SK-N-SH (cell line): ENCODE measurements around the gene RTP4. TPM values are rescaled to one million over a fixed set of nuclear protein-coding genes. Genes with fewer than 3 reads are reported as not detected.
A peak's percentile ranks its signal among the peaks of the same experiment; 100 is the strongest.

ENCODE experiments used
- CTCF ChIA-PET: fragments of 300-600, 350-600 bp; formaldehyde crosslinking; extraction: SDS; loops from one replicate; lab custom pipeline; 2021; lab: Yijun Ruan, JAX
- POLR2A ChIA-PET: fragments of 350-600 bp; sonication (Branson Sonifier 250); formaldehyde crosslinking; extraction: SDS; loops from one replicate; lab custom pipeline; 2020; ENCODE audit warnings: antibody characterized with exemption, inconsistent platforms; lab: Yijun Ruan, JAX
- DNase-seq: peaks from one replicate; pipeline ENCODE4 v3.0.0; 2012
- H2AFZ ChIP-seq: fragments of 200-600 bp; sonication (generic); 2 replicates; pipeline ENCODE4 v1.8.1; 2016; ENCODE audit warnings: antibody characterized with exemption, mild to moderate bottlenecking, low read depth
- H3F3A ChIP-seq: fragments of 200-600 bp; sonication (generic); replicated peaks from 2 replicates; pipeline ENCODE3; 2016; ENCODE audit warnings: antibody characterized with exemption, mild to moderate bottlenecking; ENCODE audit not compliant: insufficient read depth
- H3K27ac ChIP-seq, 2 experiments: fragments of 200-500 bp in 1 of 2; fragments of 200-600 bp in 1 of 2; sonication (Bioruptor generic) in 1 of 2; sonication (generic), shearing (Covaris generic) in 1 of 2; 2 replicates each; pipeline versions ENCODE4 v1.5.1 to v1.6.1; 2014 to 2016; ENCODE audit warnings: low read depth in 2 of 2, inconsistent platforms in 1 of 2, low read length in 1 of 2, mild to moderate bottlenecking in 1 of 2, mixed read lengths in 1 of 2
- H3K27me3 ChIP-seq: fragments of 200-600 bp; sonication (generic), shearing (Covaris generic); 2 replicates; pipeline ENCODE4 v1.6.1; 2016; ENCODE audit warnings: mixed run types; ENCODE audit not compliant: insufficient read depth
- H3K36me3 ChIP-seq, 2 experiments: fragments of 200-500 bp in 1 of 2; fragments of 200-600 bp in 1 of 2; sonication (Bioruptor generic) in 1 of 2; sonication (generic) in 1 of 2; replicated peaks in 1 of 2; 2 replicates each; pipeline versions ENCODE3 to v1.5.1; 2014 to 2016; ENCODE audit warnings: low read length in 1 of 2, mild to moderate bottlenecking in 1 of 2; ENCODE audit not compliant: insufficient read depth in 2 of 2, control insufficient read depth in 1 of 2
- H3K4me1 ChIP-seq, 2 experiments: fragments of 200-500 bp in 1 of 2; fragments of 200-600 bp in 1 of 2; sonication (Bioruptor generic) in 1 of 2; sonication (generic), shearing (Covaris generic) in 1 of 2; 2 replicates each; pipeline versions ENCODE4 v1.5.1 to v1.6.1; 2014 to 2016; ENCODE audit warnings: low read depth in 1 of 2, low read length in 1 of 2, mixed run types in 1 of 2; ENCODE audit not compliant: insufficient read depth in 2 of 2, control insufficient read depth in 1 of 2
- H3K4me2 ChIP-seq: fragments of 200-600 bp; sonication (generic), shearing (Covaris generic); 2 replicates; pipeline ENCODE4 v1.6.1; 2017; ENCODE audit warnings: mixed run types
- H3K4me3 ChIP-seq, 2 experiments: fragments of 200-500 bp in 1 of 2; fragments of 200-600 bp in 1 of 2; sonication (Bioruptor generic) in 1 of 2; sonication (generic), shearing (Covaris generic) in 1 of 2; 2 replicates each; pipeline versions ENCODE4 v1.5.1 to v1.8.1; 2014 to 2016; ENCODE audit warnings: low read depth in 2 of 2, inconsistent platforms in 1 of 2, low read length in 1 of 2, mild to moderate bottlenecking in 1 of 2, mixed read lengths in 1 of 2, moderate library complexity in 1 of 2
- H3K79me2 ChIP-seq: fragments of 200-600 bp; sonication (generic); 2 replicates; pipeline ENCODE4 v1.8.1; 2017; ENCODE audit warnings: mild to moderate bottlenecking; ENCODE audit not compliant: insufficient read depth
- H3K9ac ChIP-seq: fragments of 200-600 bp; sonication (generic); 2 replicates; pipeline ENCODE4 v1.6.1; 2017; ENCODE audit warnings: mixed run types
- H3K9me2 ChIP-seq: fragments of 200-600 bp; sonication (generic); 2 replicates; pipeline ENCODE4 v1.6.1; 2017; ENCODE audit warnings: mixed run types
- H3K9me3 ChIP-seq: fragments of 200-600 bp; sonication (generic); 2 replicates; pipeline ENCODE4 v1.6.1; 2017; ENCODE audit warnings: mixed run types, mild to moderate bottlenecking, moderate library complexity
- H4K20me1 ChIP-seq: fragments of 200-600 bp; sonication (generic); 2 replicates; pipeline ENCODE4 v1.6.1; 2017; ENCODE audit warnings: mild to moderate bottlenecking, mixed run types; ENCODE audit not compliant: insufficient read depth
- ELF1 ChIP-seq: IDR thresholded peaks from 2 replicates; pipeline ENCODE4 v1.4.0; 2012
- EP300 ChIP-seq, 2 experiments: IDR thresholded peaks; 2 replicates each; pipeline versions ENCODE4 v1.4.0 to v1.6.1; 2012; ENCODE audit warnings: borderline replicate concordance in 1 of 2, low read depth in 1 of 2, low read length in 1 of 2
- FOSL2 ChIP-seq: IDR thresholded peaks from 2 replicates; pipeline ENCODE4 v1.4.0; 2012; ENCODE audit warnings: low read depth, mild to moderate bottlenecking, moderate library complexity, borderline replicate concordance
- GABPA ChIP-seq: IDR thresholded peaks from 2 replicates; pipeline ENCODE4 v1.4.0; 2012; ENCODE audit warnings: low read depth, mild to moderate bottlenecking
- JUND ChIP-seq: IDR thresholded peaks from 2 replicates; pipeline ENCODE4 v1.4.0; 2012
- MXI1 ChIP-seq: IDR thresholded peaks from 2 replicates; pipeline ENCODE4 v1.6.1; 2012; ENCODE audit warnings: mild to moderate bottlenecking, low read depth, low read length, improper control_type of control experiment
- NRF1 ChIP-seq: IDR thresholded peaks from 2 replicates; pipeline ENCODE4 v1.6.1; 2012; ENCODE audit warnings: low read depth, mild to moderate bottlenecking, low read length
- POLR2AphosphoS5 ChIP-seq: IDR thresholded peaks from 2 replicates; pipeline ENCODE4 v1.6.1; 2012; ENCODE audit warnings: low read depth, low read length
- RAD21 ChIP-seq: IDR thresholded peaks from 2 replicates; pipeline ENCODE4 v1.6.1; 2012; ENCODE audit warnings: mild to moderate bottlenecking, low read length
- RFX5 ChIP-seq: IDR thresholded peaks from 2 replicates; pipeline ENCODE4 v1.6.1; 2012; ENCODE audit warnings: mild to moderate bottlenecking, improper control_type of control experiment, low read length
- RXRA ChIP-seq: IDR thresholded peaks from 2 replicates; pipeline ENCODE4 v1.4.0; 2012; ENCODE audit warnings: low read depth, mild to moderate bottlenecking, borderline replicate concordance
- TAF1 ChIP-seq: IDR thresholded peaks from 2 replicates; pipeline ENCODE4 v1.6.1; 2012; ENCODE audit warnings: low read depth, mild to moderate bottlenecking, low read length, moderate library complexity, borderline replicate concordance
- TEAD4 ChIP-seq: IDR thresholded peaks from 2 replicates; pipeline ENCODE4 v1.4.0; 2012; ENCODE audit warnings: mild to moderate bottlenecking, borderline replicate concordance; ENCODE audit not compliant: insufficient read depth
- YY1 ChIP-seq: IDR thresholded peaks from 2 replicates; pipeline ENCODE4 v1.4.0; 2012; ENCODE audit warnings: low read depth, mild to moderate bottlenecking
- WGBS: methylation state at CpG from one replicate; pipeline ENCODE4 v1.1.6; 2017; ENCODE audit warnings: low lambda C conversion rate; 5-methylcytosine and 5-hydroxymethylcytosine counted together
- polyA plus RNA-seq, 3 experiments: library from polyadenylated mRNA; depleted of rRNA; stranded (reverse); fragments of >200 nt; gene quantifications; 2 replicates each; pipeline ENCODE4 v1.2.3, GENCODE V29; 2012
- TF ChIP-seq, protein P1 (sequence below): IDR thresholded peaks from 2 replicates; pipeline ENCODE4 v1.4.0; 2012; ENCODE audit warnings: low read depth
- TF ChIP-seq, protein P2 (sequence below): IDR thresholded peaks from 2 replicates; pipeline ENCODE4; 2012

Gene RTP4
- polyA plus RNA-seq, 1 of the 3 experiments (the other 2 are of a cell fraction): 0.16 TPM

DNA sequence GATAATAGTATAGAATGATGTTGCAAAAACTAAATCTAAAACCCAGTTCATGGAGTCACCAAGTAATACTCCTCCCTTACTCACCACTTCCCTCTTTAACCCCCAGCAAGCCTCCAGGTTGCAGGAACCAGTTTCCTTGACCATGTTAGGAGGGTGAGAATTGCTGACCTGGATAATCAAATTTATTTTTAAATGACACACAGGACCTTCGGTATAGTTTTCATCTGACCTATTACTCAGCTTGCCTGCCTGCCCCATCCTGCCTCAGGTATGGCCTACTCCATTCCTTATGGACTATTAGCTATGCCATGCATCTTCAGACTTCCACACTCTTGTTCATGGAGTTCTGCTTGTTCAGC, 883 bp downstream of the RTP4 start:
- DNase-seq: no peak
- POLR2A ChIA-PET: no interaction called here
- Histone ChIP-seq H3K79me2 (no peaks in the 10 kb centered on the region), H3F3A (no peaks in the 10 kb centered on the region), H3K27me3 (0 out of 2 replicates have a peak, but pooled peaks cover 10% of the 10 kb centered on the region), H3K27ac (no peak overlapping the region), H3K9me3 (no peaks in the 10 kb centered on the region), H3K9ac (no peak overlapping the region)
- 18% methylated on average over 1 of the region's 1 CpG for WGBS
- CTCF ChIA-PET: no interaction called here
- TF ChIP-seq, protein P1, sequence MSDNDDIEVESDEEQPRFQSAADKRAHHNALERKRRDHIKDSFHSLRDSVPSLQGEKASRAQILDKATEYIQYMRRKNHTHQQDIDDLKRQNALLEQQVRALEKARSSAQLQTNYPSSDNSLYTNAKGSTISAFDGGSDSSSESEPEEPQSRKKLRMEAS: no peak
- TF ChIP-seq RAD21 (no peak), JUND (no peak), RXRA (no peak), TAF1 (no peak), FOSL2 (no peak), POLR2AphosphoS5 (no peak)
- TF ChIP-seq, all 33 proteins: peak for 0
- no peaks in the 10 kb centered on the region for H3K9me2 ChIP-seq
- H3K4me1 ChIP-seq: no peaks in the 10 kb centered on the region
- H2AFZ ChIP-seq: peak overlapping the region; percentile 81
- H3K36me3 ChIP-seq: no peaks in the 10 kb centered on the region
- H4K20me1 ChIP-seq: no peaks in the 10 kb centered on the region
- no peak overlapping the region for H3K4me3 ChIP-seq
- H3K4me2 ChIP-seq: peak overlapping the region; percentile 79; the same call in 1 of the 2 replicates

DNA sequence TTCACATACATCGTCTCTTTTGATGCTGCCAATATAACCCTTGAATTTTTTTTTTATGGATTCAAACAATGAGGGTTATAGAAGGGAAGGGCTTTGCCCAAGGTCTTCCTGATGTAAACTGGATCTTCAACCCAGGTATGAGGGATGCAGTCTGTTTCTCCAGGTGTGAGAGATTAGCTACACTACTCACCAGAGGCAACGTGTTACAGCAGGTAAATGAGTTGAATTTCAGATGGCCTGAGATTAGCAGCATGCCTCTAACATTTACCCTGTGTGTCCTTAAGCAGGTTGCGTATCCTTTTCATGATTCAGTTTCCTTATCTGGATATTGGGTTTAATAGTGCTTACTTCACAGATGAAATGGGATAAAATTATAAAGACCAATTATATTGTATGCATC, 1.9 kb downstream of the RTP4 start:
- H3K27me3 ChIP-seq: 0 out of 2 replicates have a peak, but pooled peaks cover 7% of the 10 kb centered on the region
- WGBS: 37% methylated on average over 3 of the region's 3 CpGs
- H3K36me3 ChIP-seq: no peaks in the 10 kb centered on the region
- H3K4me1 ChIP-seq: no peaks in the 10 kb centered on the region
- no peak overlapping the region for H2AFZ ChIP-seq
- POLR2A ChIA-PET: no interaction called here
- TF ChIP-seq YY1: no peak
- TF ChIP-seq EP300 (IDR thresholded peaks at IDR 0.05; ENCODE audit: borderline replicate concordance in 1 of 2, low read depth in 1 of 2, low read length in 1 of 2): no peak
- CTCF ChIA-PET: no interaction called here
- H3K4me3 ChIP-seq: no peak overlapping the region
- H3K9me3 ChIP-seq: no peaks in the 10 kb centered on the region
- H3K79me2 ChIP-seq: no peaks in the 10 kb centered on the region
- H4K20me1 ChIP-seq: no peaks in the 10 kb centered on the region
- H3F3A ChIP-seq: no peaks in the 10 kb centered on the region
- no peak for DNase-seq
- no peak overlapping the region for H3K27ac ChIP-seq
- no peaks in the 10 kb centered on the region for H3K9me2 ChIP-seq
- H3K9ac ChIP-seq: no peak overlapping the region
- no peak overlapping the region for H3K4me2 ChIP-seq

DNA sequence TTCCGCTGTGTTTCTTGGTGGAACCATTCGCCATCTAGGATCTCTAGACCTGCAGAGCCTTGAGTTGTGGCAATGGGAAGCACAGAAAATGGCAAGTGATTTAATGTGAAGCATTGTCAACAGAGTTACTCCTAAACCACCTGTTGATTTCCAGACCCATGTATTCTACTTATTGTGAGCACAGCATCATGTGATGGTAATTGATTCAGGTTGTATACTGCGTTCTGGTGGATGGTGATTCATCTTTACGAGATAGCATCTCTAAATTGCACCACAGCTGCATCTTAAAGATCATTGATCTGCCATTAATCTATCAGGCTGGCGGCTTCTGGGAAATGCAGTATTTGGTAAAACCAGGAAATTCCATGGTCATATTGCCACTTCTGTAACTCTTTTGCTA, 7.4 kb downstream of the RTP4 start:
- ChIA-PET POLR2A (no interaction called here), CTCF (no interaction called here)
- 22% methylated on average over 5 of the region's 5 CpGs for WGBS
- H3K27me3 ChIP-seq: no peaks in the 10 kb centered on the region; the same call in 1 of the 2 replicates
- H3K9me2 ChIP-seq: no peaks in the 10 kb centered on the region
- H3K4me2 ChIP-seq: no peak overlapping the region
- H3K4me1 ChIP-seq: no peaks in the 10 kb centered on the region
- no peak overlapping the region for H3K4me3 ChIP-seq
- no peaks in the 10 kb centered on the region for H3K79me2 ChIP-seq
- no peak for TF ChIP-seq ELF1
- TF ChIP-seq POLR2AphosphoS5: no peak
- no peak for TF ChIP-seq MXI1
- TF ChIP-seq, protein P1: no peak
- TF ChIP-seq NRF1: no peak
- TF ChIP-seq RFX5: no peak
- TF ChIP-seq TEAD4: no peak
- no peak for TF ChIP-seq GABPA
- TF ChIP-seq, protein P2, sequence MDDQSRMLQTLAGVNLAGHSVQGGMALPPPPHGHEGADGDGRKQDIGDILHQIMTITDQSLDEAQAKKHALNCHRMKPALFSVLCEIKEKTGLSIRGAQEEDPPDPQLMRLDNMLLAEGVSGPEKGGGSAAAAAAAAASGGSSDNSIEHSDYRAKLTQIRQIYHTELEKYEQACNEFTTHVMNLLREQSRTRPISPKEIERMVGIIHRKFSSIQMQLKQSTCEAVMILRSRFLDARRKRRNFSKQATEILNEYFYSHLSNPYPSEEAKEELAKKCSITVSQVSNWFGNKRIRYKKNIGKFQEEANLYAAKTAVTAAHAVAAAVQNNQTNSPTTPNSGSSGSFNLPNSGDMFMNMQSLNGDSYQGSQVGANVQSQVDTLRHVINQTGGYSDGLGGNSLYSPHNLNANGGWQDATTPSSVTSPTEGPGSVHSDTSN: no peak
- TF ChIP-seq FOSL2: no peak
- no peak overlapping the region for H2AFZ ChIP-seq
- no peak overlapping the region for H3K9ac ChIP-seq
- no peaks in the 10 kb centered on the region for H3F3A ChIP-seq
- no peaks in the 10 kb centered on the region for H3K9me3 ChIP-seq
- no peak overlapping the region for H3K27ac ChIP-seq
- H4K20me1 ChIP-seq: no peaks in the 10 kb centered on the region
- no peaks in the 10 kb centered on the region for H3K36me3 ChIP-seq
- no peak for DNase-seq
